ENCODE results near the gene RPUSD1. TPM values are rescaled to one million over a fixed set of nuclear protein-coding genes. Genes with fewer than 3 reads are reported as not detected.

The RPUSD1 gene
- total RNA-seq, 3 donors from 2014 or later (not counting 1 experiment from before 2014, with no cell fraction given), result 20.8 to 31.7 (median 29.6) TPM

- WGBS (ENCODE audit: insufficient coverage), result 79% methylated on average over 13 of the region's 13 CpGs
- no peak overlapping the region for H3K27ac ChIP-seq (ENCODE audit: low read length)
- no peak overlapping the region for H3K4me3 ChIP-seq (ENCODE audit: low read length)
- Mint-ChIP-seq H3K27ac (no peak overlapping the region), H3K36me3 (no peaks in the 10 kb centered on the region), H3K4me3 (no peak overlapping the region), H3K4me1 (no peaks in the 10 kb centered on the region), H3K9me3 (no peaks in the 10 kb centered on the region), H3K27me3 (ENCODE audit: low read depth in 2 of 2) (no peaks in the 10 kb centered on the region)
- H3K9me3 ChIP-seq (ENCODE audit: control insufficient read depth, insufficient read depth, low read length), result no peaks in the 10 kb centered on the region
- H3K36me3 ChIP-seq (ENCODE audit: control insufficient read depth, insufficient read depth, low read length), result peaks cover 26% of the 10 kb centered on the region
- intact Hi-C loops (cut with micrococcal nuclease), result no loop called here
- no peaks in the 10 kb centered on the region for H3K27me3 ChIP-seq (ENCODE audit: control insufficient read depth, insufficient read depth, low read length)
- no peak for ATAC-seq
- H3K4me1 ChIP-seq (ENCODE audit: control insufficient read depth, insufficient read depth, low read length), result peaks cover 12% of the 10 kb centered on the region
- no peak for TF ChIP-seq CTCF (IDR thresholded peaks at IDR 0.05)
- DNase-seq, result no peak
These were observed 52.2 kb downstream of the RPUSD1 start for GRCh38 chr16:735982-736453.

DNA sequence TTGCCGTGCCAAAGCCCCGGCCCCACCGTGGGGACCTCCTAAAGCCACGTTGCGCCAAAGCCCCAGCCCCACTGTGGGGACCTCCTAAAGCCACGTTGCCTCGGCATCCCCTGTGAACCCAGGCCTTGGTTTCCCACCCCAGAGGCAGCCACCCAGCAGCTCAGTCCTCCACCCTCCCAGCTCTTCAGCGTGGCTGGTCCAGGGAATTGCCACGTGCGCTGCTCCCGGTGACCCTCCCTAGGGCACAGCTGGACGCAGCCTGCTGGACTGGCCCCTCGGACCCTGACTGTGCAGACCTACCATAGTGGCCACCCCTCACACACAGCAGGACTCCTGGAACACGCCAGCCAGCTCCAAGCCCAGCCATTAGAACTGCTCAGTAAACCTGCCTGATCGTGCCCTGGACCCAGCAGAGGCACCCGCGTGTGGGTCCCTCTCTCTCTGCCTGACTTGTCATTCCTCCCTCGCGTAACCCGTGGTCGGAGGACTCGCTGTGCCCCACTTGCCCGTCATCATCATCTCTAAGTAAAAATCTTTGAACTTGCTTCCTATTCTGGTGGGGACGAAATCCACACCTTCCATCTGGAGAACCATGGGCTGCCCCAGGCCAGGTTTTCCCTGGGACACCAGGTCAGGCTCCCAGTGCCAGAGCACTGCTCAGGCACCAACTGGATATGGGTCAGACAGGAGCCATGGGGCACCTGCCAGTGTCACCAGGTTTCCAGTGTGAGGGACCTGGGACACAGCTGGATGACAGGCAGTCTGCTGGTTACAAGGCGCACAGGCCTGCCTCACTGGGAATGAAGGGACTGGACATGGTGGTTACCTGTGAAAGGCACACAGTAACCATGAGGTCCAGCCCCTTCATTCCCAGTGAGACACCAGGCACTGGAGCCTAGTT lies 53.0 kb downstream of the RPUSD1 start:
- H3K4me1 ChIP-seq (ENCODE audit: control insufficient read depth, insufficient read depth, low read length), result peaks cover 10% of the 10 kb centered on the region
- H3K27me3 ChIP-seq (ENCODE audit: control insufficient read depth, insufficient read depth, low read length), result no peaks in the 10 kb centered on the region
- intact Hi-C loops (cut with micrococcal nuclease), result no loop called here
- H3K27ac ChIP-seq (ENCODE audit: low read length), result no peak overlapping the region
- Mint-ChIP-seq H3K4me3 (no peak overlapping the region), H3K9me3 (no peaks in the 10 kb centered on the region), H3K27ac (no peak overlapping the region), H3K4me1 (no peaks in the 10 kb centered on the region), H3K36me3 (no peaks in the 10 kb centered on the region), H3K27me3 (ENCODE audit: low read depth in 2 of 2) (no peaks in the 10 kb centered on the region)
- no peaks in the 10 kb centered on the region for H3K9me3 ChIP-seq (ENCODE audit: control insufficient read depth, insufficient read depth, low read length)
- ATAC-seq, result no peak
- peaks cover 26% of the 10 kb centered on the region for H3K36me3 ChIP-seq (ENCODE audit: control insufficient read depth, insufficient read depth, low read length)
- WGBS (ENCODE audit: insufficient coverage), result 95% methylated on average over 25 of the region's 25 CpGs
- no peak for TF ChIP-seq CTCF (IDR thresholded peaks at IDR 0.05)
- DNase-seq, result no peak
- H3K4me3 ChIP-seq (ENCODE audit: low read length), result no peak overlapping the region

Other genes starting within 250 kb of the RPUSD1 start
- under 1 TPM in 1 of 3 donors, not detected in 2; 0.20 TPM for gene PRR35, start 228.0 kb downstream of the RPUSD1 start, total RNA-seq
- gene NHLRC4, start 221.4 kb downstream of the RPUSD1 start, total RNA-seq, result under 1 TPM; 0.28 to 0.75 (median 0.35) TPM
- 10 to 100 TPM; 27.6 to 40.5 (median 37.0) TPM for gene PIGQ, start 218.4 kb downstream of the RPUSD1 start, total RNA-seq
- 10 to 100 TPM; 12.7 to 20.8 (median 20.0) TPM for gene RAB40C, start 198.3 kb downstream of the RPUSD1 start, total RNA-seq
- 1 to 10 TPM in 1 of 3 donors, under 1 TPM in 2; 0.60 to 1.7 (median 0.75) TPM for gene WFIKKN1, start 157.4 kb downstream of the RPUSD1 start, total RNA-seq
- 10 to 100 TPM; 33.7 to 36.3 (median 36.1) TPM for gene METTL26, start 152.1 kb downstream of the RPUSD1 start, total RNA-seq
- gene MCRIP2, start 146.6 kb downstream of the RPUSD1 start, total RNA-seq, result 10 to 100 TPM; 11.3 to 17.4 (median 15.7) TPM
- 10 to 100 TPM; 16.7 to 22.8 (median 20.2) TPM for gene WDR90, start 139.0 kb downstream of the RPUSD1 start, total RNA-seq
- 100 to 1,000 TPM; 205 to 216 (median 211) TPM for gene RHOT2, start 120.2 kb downstream of the RPUSD1 start, total RNA-seq
- gene RHBDL1, start 112.7 kb downstream of the RPUSD1 start, total RNA-seq, result 1 to 10 TPM; 2.9 to 4.2 (median 4.2) TPM
- 10 to 100 TPM; 89.5 to 95.4 (median 93.5) TPM for gene STUB1, start 108.0 kb downstream of the RPUSD1 start, total RNA-seq
- gene JMJD8, start 104.0 kb downstream of the RPUSD1 start, total RNA-seq, result 10 to 100 TPM; 29.5 to 32.6 (median 31.5) TPM
- gene WDR24, start 98.0 kb downstream of the RPUSD1 start, total RNA-seq, result 10 to 100 TPM in 2 of 3 donors, 1 to 10 TPM in 1; 8.8 to 14.1 (median 10.2) TPM
- gene FBXL16, start 82.6 kb downstream of the RPUSD1 start, total RNA-seq, result under 1 TPM in 2 of 3 donors, not detected in 1; 0.48 to 0.79 TPM
- gene METRN, start 73.3 kb downstream of the RPUSD1 start, total RNA-seq, result 10 to 100 TPM; 11.8 to 16.6 (median 14.3) TPM
- 10 to 100 TPM; 33.7 to 39.0 (median 37.7) TPM for gene ANTKMT, start 67.2 kb downstream of the RPUSD1 start, total RNA-seq
- gene CCDC78, start 61.9 kb downstream of the RPUSD1 start, total RNA-seq, result 10 to 100 TPM in 1 of 3 donors, 1 to 10 TPM in 2; 6.2 to 10.0 (median 7.7) TPM
- gene HAGHL, start 61.3 kb downstream of the RPUSD1 start, total RNA-seq, result 10 to 100 TPM; 13.5 to 21.5 (median 15.7) TPM
- 10 to 100 TPM; 36.9 to 39.8 (median 37.5) TPM for gene CIAO3, start 47.4 kb downstream of the RPUSD1 start, total RNA-seq
- not detected for gene MSLN, start 27.6 kb downstream of the RPUSD1 start, total RNA-seq
- 10 to 100 TPM; 26.7 to 52.4 (median 40.5) TPM for gene CHTF18, start 239 bp upstream of the RPUSD1 start, total RNA-seq
- gene GNG13, start 12.4 kb upstream of the RPUSD1 start, total RNA-seq, result not detected
- 10 to 100 TPM; 28.2 to 42.2 (median 41.2) TPM for gene LMF1, start 182.6 kb upstream of the RPUSD1 start, total RNA-seq
- gene SOX8, start 193.4 kb upstream of the RPUSD1 start, total RNA-seq, result not detected